ENCODE measurements around the gene GRIK2. TPM values are rescaled to one million over a fixed set of nuclear protein-coding genes. Genes with fewer than 3 reads are reported as not detected.

Gene GRIK2
- total RNA-seq, 2 donors from 2014 or later, result 0.92 to 2.0 TPM

DNA sequence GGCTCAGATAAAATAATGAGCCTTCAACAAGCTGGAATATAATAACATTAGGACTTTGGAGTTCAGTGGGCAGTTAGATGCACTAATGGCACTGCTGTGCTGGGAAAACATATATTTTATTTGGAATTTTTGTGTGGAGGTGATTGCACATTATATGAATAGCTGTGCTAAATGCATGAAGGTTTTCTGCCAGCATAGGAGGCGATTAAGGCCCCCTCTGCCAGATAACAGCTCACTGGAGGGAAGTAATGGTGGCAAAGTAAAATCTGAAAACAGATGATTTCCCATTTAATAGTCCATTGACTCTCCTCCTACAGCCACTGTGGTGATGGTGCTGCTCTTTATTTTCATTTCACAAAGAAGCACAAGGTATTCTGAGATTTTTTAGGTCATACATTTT lies 326.0 kb downstream of the GRIK2 start:
- H3K36me3 ChIP-seq, result no peaks in the 10 kb centered on the region
- no peak overlapping the region for H3K4me3 ChIP-seq
- TF ChIP-seq, protein P1, sequence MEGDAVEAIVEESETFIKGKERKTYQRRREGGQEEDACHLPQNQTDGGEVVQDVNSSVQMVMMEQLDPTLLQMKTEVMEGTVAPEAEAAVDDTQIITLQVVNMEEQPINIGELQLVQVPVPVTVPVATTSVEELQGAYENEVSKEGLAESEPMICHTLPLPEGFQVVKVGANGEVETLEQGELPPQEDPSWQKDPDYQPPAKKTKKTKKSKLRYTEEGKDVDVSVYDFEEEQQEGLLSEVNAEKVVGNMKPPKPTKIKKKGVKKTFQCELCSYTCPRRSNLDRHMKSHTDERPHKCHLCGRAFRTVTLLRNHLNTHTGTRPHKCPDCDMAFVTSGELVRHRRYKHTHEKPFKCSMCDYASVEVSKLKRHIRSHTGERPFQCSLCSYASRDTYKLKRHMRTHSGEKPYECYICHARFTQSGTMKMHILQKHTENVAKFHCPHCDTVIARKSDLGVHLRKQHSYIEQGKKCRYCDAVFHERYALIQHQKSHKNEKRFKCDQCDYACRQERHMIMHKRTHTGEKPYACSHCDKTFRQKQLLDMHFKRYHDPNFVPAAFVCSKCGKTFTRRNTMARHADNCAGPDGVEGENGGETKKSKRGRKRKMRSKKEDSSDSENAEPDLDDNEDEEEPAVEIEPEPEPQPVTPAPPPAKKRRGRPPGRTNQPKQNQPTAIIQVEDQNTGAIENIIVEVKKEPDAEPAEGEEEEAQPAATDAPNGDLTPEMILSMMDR (IDR thresholded peaks at IDR 0.05), result no peak
- DNase-seq (ENCODE audit: low spot score) (no peak), ATAC-seq (ENCODE audit: insufficient number of reproducible peaks, low FRiP score, low read depth) (no peak)
- no peak overlapping the region for H3K27ac ChIP-seq
- H3K27me3 ChIP-seq (replicated peaks; ENCODE audit: insufficient read depth), result no peaks in the 10 kb centered on the region
- H3K4me1 ChIP-seq (ENCODE audit: control insufficient read depth in 1 of 2, low read depth in 2 of 2), result peaks cover 8 to 9% of the 10 kb centered on the region in 2 donors
- no peaks in the 10 kb centered on the region for H3K9me3 ChIP-seq

- no peak overlapping the region for H3K4me3 ChIP-seq
- peaks cover 8 to 9% of the 10 kb centered on the region in 2 donors for H3K4me1 ChIP-seq (ENCODE audit: control insufficient read depth in 1 of 2, low read depth in 2 of 2)
- H3K9me3 ChIP-seq, result no peaks in the 10 kb centered on the region
- TF ChIP-seq, protein P1 (IDR thresholded peaks at IDR 0.05), result no peak
- H3K27me3 ChIP-seq (replicated peaks; ENCODE audit: insufficient read depth), result no peaks in the 10 kb centered on the region
- H3K36me3 ChIP-seq, result no peaks in the 10 kb centered on the region
- no peak for ATAC-seq (ENCODE audit: insufficient number of reproducible peaks, low FRiP score, low read depth)
- H3K27ac ChIP-seq, result no peak overlapping the region
- DNase-seq (ENCODE audit: low spot score), result no peak
Observed at GRCh38 chr6:101722471-101722870, 329.0 kb downstream of the GRIK2 start.

DNA sequence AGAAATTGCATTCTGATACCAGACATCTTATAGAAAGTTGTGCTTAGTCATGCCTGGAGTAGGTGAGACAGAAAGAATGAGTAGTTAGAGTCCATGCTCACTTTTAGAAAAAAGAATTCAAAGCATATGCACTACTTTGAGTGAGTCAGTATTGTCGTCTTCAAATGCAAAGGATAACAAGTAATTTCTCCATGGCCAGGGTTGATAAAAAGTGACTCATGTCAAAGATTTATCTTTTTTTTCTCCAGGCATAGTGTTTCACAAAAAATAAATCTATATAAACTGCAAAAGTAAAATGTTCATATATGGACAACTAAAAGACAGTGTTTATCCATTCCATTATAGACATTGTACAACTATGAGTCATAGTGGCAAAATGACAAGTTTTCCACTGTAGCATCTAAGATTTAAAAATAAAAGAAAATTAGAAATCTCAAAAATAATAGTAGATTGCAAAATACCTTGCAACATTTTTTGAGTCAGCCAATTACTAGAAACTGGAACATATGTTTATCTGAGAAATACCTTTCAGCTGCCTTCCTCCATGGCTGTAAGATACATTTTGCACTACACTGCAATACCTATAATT lies 329.6 kb downstream of the GRIK2 start:
- Histone ChIP-seq H3K4me1 (ENCODE audit: control insufficient read depth in 1 of 2, low read depth in 2 of 2) (peaks cover 8 to 9% of the 10 kb centered on the region in 2 donors), H3K27me3 (replicated peaks; ENCODE audit: insufficient read depth) (no peaks in the 10 kb centered on the region), H3K27ac (no peak overlapping the region), H3K36me3 (no peaks in the 10 kb centered on the region), H3K4me3 (no peak overlapping the region), H3K9me3 (no peaks in the 10 kb centered on the region)
- no peak for ATAC-seq (ENCODE audit: insufficient number of reproducible peaks, low FRiP score, low read depth)
- TF ChIP-seq, protein P1 (IDR thresholded peaks at IDR 0.05), result no peak
- DNase-seq (ENCODE audit: low spot score), result no peak

DNA sequence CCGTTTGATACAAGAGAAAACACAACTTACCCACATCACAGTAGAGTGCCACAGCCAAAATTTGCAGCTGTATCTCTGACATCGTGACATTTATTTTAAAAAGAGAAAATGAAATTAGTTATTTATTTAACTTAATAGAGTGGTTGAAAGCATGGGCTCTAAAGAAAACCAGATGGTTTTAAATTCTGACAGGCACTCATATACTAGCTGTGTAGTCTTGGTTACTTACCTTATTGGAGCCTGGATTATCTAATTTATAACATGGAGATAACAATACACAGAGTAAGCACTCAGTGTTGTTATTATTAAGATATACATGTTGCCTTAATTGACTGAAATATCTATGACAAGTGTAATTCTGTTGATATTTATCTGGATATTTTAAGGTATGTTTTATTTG lies 334.9 kb downstream of the GRIK2 start:
- DNase-seq (ENCODE audit: low spot score) (no peak), ATAC-seq (ENCODE audit: insufficient number of reproducible peaks, low FRiP score, low read depth) (no peak)
- TF ChIP-seq, protein P1 (IDR thresholded peaks at IDR 0.05), result no peak
- Histone ChIP-seq H3K27ac (no peak overlapping the region), H3K4me3 (no peak overlapping the region), H3K27me3 (replicated peaks; ENCODE audit: insufficient read depth) (no peaks in the 10 kb centered on the region), H3K4me1 (ENCODE audit: control insufficient read depth in 1 of 2, low read depth in 2 of 2) (peaks cover 1 to 2% of the 10 kb centered on the region in 2 donors), H3K9me3 (no peaks in the 10 kb centered on the region), H3K36me3 (no peaks in the 10 kb centered on the region)

DNA sequence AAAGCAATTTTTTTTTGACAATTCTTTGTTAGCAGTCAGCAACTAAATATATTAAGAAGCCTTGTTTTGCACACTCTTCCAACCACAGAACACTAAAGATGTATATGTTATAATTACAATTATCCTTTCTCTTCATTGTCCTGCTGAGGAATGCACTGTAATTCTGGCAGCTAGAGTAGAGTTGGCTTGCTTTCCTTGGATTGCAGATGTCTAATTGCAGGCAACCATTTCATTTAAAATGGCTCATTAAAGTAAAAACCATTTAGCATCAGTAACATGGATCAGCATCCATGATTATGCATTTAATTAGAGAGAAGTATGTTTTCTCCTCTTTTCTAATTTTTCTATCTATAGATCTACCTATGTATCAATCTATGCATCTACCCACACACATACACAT lies 335.4 kb downstream of the GRIK2 start:
- H3K36me3 ChIP-seq, result no peaks in the 10 kb centered on the region
- H3K27ac ChIP-seq, result no peak overlapping the region

More for the DNA sequence above, 335.4 kb downstream of the GRIK2 start:
- DNase-seq (ENCODE audit: low spot score), result no peak
- H3K4me3 ChIP-seq, result no peak overlapping the region
- no peaks in the 10 kb centered on the region for H3K27me3 ChIP-seq (replicated peaks; ENCODE audit: insufficient read depth)
- no peaks in the 10 kb centered on the region for H3K9me3 ChIP-seq
- TF ChIP-seq, protein P1 (IDR thresholded peaks at IDR 0.05), result no peak
- no peak for ATAC-seq (ENCODE audit: insufficient number of reproducible peaks, low FRiP score, low read depth)
- no peaks in the 10 kb centered on the region for H3K4me1 ChIP-seq (ENCODE audit: control insufficient read depth in 1 of 2, low read depth in 2 of 2)
